RPMI8226 (cell line): ENCODE results near the gene AKAP10.
"Not testable (repeated sequence)": the region's sequence is repeated elsewhere in the genome, so short reads cannot be mapped to it uniquely, and the experiment has no call there.

Experiments
- DNase-seq: peaks from one replicate; pipeline ENCODE4 v3.0.0-alpha.2; 2015

The AKAP10 gene

GRCh38 chr17:19915245-19915978 is 62.2 kb downstream of the AKAP10 start:
- no peak for DNase-seq

- no peak for DNase-seq
Measured at GRCh38 chr17:19911033-19911432, 66.6 kb downstream of the AKAP10 start.

- DNase-seq: no peak
Measured at GRCh38 chr17:19909139-19909538, 68.5 kb downstream of the AKAP10 start.

GRCh38 chr17:19905502-19905901 is 72.1 kb downstream of the AKAP10 start:
- DNase-seq: no peak

- no peak for DNase-seq
Measured at GRCh38 chr17:19904924-19905323, 72.7 kb downstream of the AKAP10 start.

GRCh38 chr17:19904412-19904811 is 73.2 kb downstream of the AKAP10 start:
- no peak for DNase-seq

- DNase-seq: no peak
Measured at GRCh38 chr17:19900809-19901208, 76.8 kb downstream of the AKAP10 start.

GRCh38 chr17:19897903-19898302 is 79.7 kb downstream of the AKAP10 start:
- DNase-seq: no peak

- DNase-seq: no peak
Measured at GRCh38 chr17:19897090-19897837, 80.4 kb downstream of the AKAP10 start.

- DNase-seq: no peak
Measured at GRCh38 chr17:19896679-19897078, 80.9 kb downstream of the AKAP10 start.

GRCh38 chr17:19890554-19890953 is 87.1 kb downstream of the AKAP10 start:
- DNase-seq: not testable (repeated sequence)

- DNase-seq: not testable (repeated sequence)
Measured at GRCh38 chr17:19890001-19890400, 87.6 kb downstream of the AKAP10 start.

- DNase-seq: no peak
Measured at GRCh38 chr17:19886116-19886515, 91.5 kb downstream of the AKAP10 start.

GRCh38 chr17:19883537-19884215 is 94.0 kb downstream of the AKAP10 start:
- DNase-seq: no peak

GRCh38 chr17:19880393-19880792 is 97.2 kb downstream of the AKAP10 start:
- DNase-seq: peak; percentile 20

- no peak for DNase-seq
Measured at GRCh38 chr17:19877364-19877945, 100.2 kb downstream of the AKAP10 start.

- DNase-seq: peak; percentile 66
Measured at GRCh38 chr17:19876529-19877161, 101.0 kb downstream of the AKAP10 start.

GRCh38 chr17:19874256-19874655 is 103.4 kb downstream of the AKAP10 start:
- DNase-seq: no peak

- no peak for DNase-seq
Measured at GRCh38 chr17:19873346-19873745, 104.3 kb downstream of the AKAP10 start.

- no peak for DNase-seq
Measured at GRCh38 chr17:19868079-19868395, 109.6 kb downstream of the AKAP10 start.

GRCh38 chr17:19867329-19868078 is 110.1 kb downstream of the AKAP10 start, which contains the start of gene ULK2:
TSS of gene ULK2 (minus strand) at chr17:19867936. CDS start at chr17:19867417, 519 bp downstream.
- peak; percentile 67 for DNase-seq

GRCh38 chr17:19867079-19867328 is 110.6 kb downstream of the AKAP10 start:
- peak; percentile 64 for DNase-seq
